ENCODE results near the gene CEP295NL. TPM values are rescaled to one million over a fixed set of nuclear protein-coding genes. Genes with fewer than 3 reads are reported as not detected.

The CEP295NL gene
- total RNA-seq, 1 donor = 2.5 TPM

DNA sequence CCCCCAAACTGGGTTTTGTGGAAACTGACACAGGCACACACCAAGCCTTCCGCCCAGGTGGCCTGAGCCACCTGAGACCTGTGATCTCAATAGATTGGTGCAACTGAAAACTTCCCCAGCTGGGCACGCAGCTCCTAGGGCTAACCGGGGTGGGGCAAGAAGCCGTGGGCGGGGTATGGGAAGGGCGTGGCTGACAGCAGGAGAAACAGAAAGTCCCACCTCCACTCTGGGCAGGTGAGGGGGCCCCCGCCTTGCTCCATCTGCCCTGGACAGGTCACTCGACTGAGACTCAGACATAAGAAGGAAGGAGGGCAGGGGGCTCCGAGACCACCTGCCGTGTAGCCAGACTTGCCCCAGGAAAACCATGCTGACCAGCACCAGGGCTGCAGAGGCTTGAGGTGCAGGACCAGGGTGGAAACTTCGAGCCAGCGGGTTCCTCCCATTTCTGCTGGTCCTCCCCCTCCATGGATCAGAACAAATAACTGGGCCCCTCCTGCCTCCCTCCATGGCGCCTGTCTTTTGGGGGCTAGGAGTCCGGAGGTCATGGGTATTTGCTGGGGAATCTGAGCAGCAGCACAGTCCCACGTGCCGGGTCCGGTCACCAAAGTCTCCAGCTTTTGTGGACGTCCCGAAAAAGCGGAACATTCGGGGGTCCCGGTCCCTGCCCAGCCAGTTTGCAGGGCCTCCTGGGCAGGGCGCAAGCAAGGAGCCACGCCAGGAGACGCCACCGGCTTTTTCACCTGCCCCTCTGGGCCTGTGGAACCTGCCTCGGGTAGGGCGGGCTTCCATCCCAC, 20.9 kb upstream of the CEP295NL start:
- peak overlapping the region; percentile 17 for H3K27ac ChIP-seq (ENCODE audit: low read depth, low read length)
- H3K79me2 ChIP-seq (ENCODE audit: insufficient read depth, low read length) = peaks cover 59% of the 10 kb centered on the region
- no peak for TF ChIP-seq CTCF (IDR thresholded peaks at IDR 0.05; ENCODE audit: extremely low read depth, low read depth, low read length)
- no peaks in the 10 kb centered on the region for H3K27me3 ChIP-seq (ENCODE audit: insufficient read depth, low read length)
- peak overlapping the region; percentile 92 for H3K4me2 ChIP-seq (ENCODE audit: insufficient read depth, low read length)
- H3K4me1 ChIP-seq (ENCODE audit: insufficient read depth, low read length) = peaks cover 35% of the 10 kb centered on the region
- peak overlapping the region; percentile 88 for H3K4me3 ChIP-seq (ENCODE audit: insufficient read depth, low read length)
- peaks cover 50% of the 10 kb centered on the region for H4K20me1 ChIP-seq (ENCODE audit: insufficient read depth, low read length)
- peak; percentile 91 for DNase-seq (ENCODE audit: insufficient read length, low spot score, missing footprints)
- H3K36me3 ChIP-seq (ENCODE audit: insufficient read depth, low read length) = no peaks in the 10 kb centered on the region
- H2AFZ ChIP-seq (ENCODE audit: low read length) = no peak overlapping the region
- H3K9me3 ChIP-seq (ENCODE audit: low read depth, low read length) = no peaks in the 10 kb centered on the region

DNA sequence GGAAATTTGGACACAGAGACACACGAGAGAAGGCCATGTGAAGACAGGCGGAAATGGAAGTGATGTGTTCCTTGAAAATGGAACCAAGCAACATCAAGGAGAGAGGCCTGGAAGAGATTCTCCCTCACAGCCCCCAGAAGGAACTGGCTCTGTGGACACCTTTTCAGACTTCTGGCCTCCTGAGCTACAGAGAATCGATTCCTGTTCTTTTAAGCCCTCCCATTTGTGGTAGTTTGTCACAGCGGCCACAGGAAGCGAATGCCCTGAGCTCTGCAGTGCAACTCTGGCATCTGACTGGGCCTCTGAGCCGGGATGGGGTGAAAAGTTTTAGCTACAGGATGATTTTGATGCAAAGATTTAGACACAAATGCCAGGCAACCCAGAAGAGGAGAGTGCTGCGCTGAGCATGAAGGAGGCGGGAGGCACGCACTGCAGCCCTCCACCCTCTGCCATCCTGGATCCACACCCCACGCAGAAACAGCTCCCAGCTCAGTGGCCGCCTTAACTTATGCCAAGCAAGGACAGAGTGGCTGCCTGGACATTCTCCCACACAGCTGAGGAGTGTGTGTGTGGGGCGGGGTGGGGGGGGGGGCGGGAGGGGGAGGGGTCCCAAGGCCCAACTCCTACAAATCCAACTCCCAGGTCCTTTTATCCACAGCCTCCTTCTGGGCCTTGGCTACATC, 20.0 kb upstream of the CEP295NL start:
- Histone ChIP-seq H3K27ac (ENCODE audit: low read depth, low read length) (no peak overlapping the region), H3K4me1 (ENCODE audit: insufficient read depth, low read length) (peaks cover 35% of the 10 kb centered on the region), H4K20me1 (ENCODE audit: insufficient read depth, low read length) (peaks cover 59% of the 10 kb centered on the region), H3K36me3 (ENCODE audit: insufficient read depth, low read length) (no peaks in the 10 kb centered on the region), H3K27me3 (ENCODE audit: insufficient read depth, low read length) (no peaks in the 10 kb centered on the region), H3K9me3 (ENCODE audit: low read depth, low read length) (no peaks in the 10 kb centered on the region), H3K79me2 (ENCODE audit: insufficient read depth, low read length) (peaks cover 68% of the 10 kb centered on the region), H2AFZ (ENCODE audit: low read length) (no peak overlapping the region), H3K4me2 (ENCODE audit: insufficient read depth, low read length) (peak overlapping the region; percentile 92), H3K4me3 (ENCODE audit: insufficient read depth, low read length) (peak overlapping the region; percentile 88)
- no peak for TF ChIP-seq CTCF (IDR thresholded peaks at IDR 0.05; ENCODE audit: extremely low read depth, low read depth, low read length)
- peak; percentile 36 for DNase-seq (ENCODE audit: insufficient read length, low spot score, missing footprints)

- H3K27ac ChIP-seq (ENCODE audit: low read depth, low read length) = no peak overlapping the region
- H3K79me2 ChIP-seq (ENCODE audit: insufficient read depth, low read length) = peaks cover 81% of the 10 kb centered on the region
- peak overlapping the region; percentile 33 for H3K4me3 ChIP-seq (ENCODE audit: insufficient read depth, low read length)
- H3K36me3 ChIP-seq (ENCODE audit: insufficient read depth, low read length) = no peaks in the 10 kb centered on the region
- peaks cover 71% of the 10 kb centered on the region for H4K20me1 ChIP-seq (ENCODE audit: insufficient read depth, low read length)
- H3K4me2 ChIP-seq (ENCODE audit: insufficient read depth, low read length) = peak overlapping the region; percentile 59
- TF ChIP-seq CTCF (IDR thresholded peaks at IDR 0.05; ENCODE audit: extremely low read depth, low read depth, low read length) = no peak
- peak; percentile 74 for DNase-seq (ENCODE audit: insufficient read length, low spot score, missing footprints)
- H3K9me3 ChIP-seq (ENCODE audit: low read depth, low read length) = no peaks in the 10 kb centered on the region
- no peaks in the 10 kb centered on the region for H3K27me3 ChIP-seq (ENCODE audit: insufficient read depth, low read length)
- H3K4me1 ChIP-seq (ENCODE audit: insufficient read depth, low read length) = peaks cover 36% of the 10 kb centered on the region
- H2AFZ ChIP-seq (ENCODE audit: low read length) = no peak overlapping the region
Observed at GRCh38 chr17:78921437-78921971, 18.5 kb upstream of the CEP295NL start.

GRCh38 chr17:78920528-78920927, 17.5 kb upstream of the CEP295NL start:
- Histone ChIP-seq H3K27ac (ENCODE audit: low read depth, low read length) (no peak overlapping the region), H2AFZ (ENCODE audit: low read length) (no peak overlapping the region), H3K9me3 (ENCODE audit: low read depth, low read length) (no peaks in the 10 kb centered on the region), H3K36me3 (ENCODE audit: insufficient read depth, low read length) (no peaks in the 10 kb centered on the region), H3K4me3 (ENCODE audit: insufficient read depth, low read length) (no peak overlapping the region), H3K4me2 (ENCODE audit: insufficient read depth, low read length) (no peak overlapping the region), H4K20me1 (ENCODE audit: insufficient read depth, low read length) (peaks cover 80% of the 10 kb centered on the region), H3K4me1 (ENCODE audit: insufficient read depth, low read length) (peaks cover 41% of the 10 kb centered on the region), H3K27me3 (ENCODE audit: insufficient read depth, low read length) (no peaks in the 10 kb centered on the region), H3K79me2 (ENCODE audit: insufficient read depth, low read length) (peaks cover 90% of the 10 kb centered on the region)
- DNase-seq (ENCODE audit: insufficient read length, low spot score, missing footprints) = peak; percentile 60
- TF ChIP-seq CTCF (IDR thresholded peaks at IDR 0.05; ENCODE audit: extremely low read depth, low read depth, low read length) = no peak

All from osteoblast (primary cell).